PFSK-1 (cell line): Measurements from ENCODE around the gene CAVIN2.

Experiments
- FOXP2 ChIP-seq: optimal IDR thresholded peaks from 2 replicates; pipeline ENCODE3; 2011; ENCODE audit warnings: borderline replicate concordance, control low read depth, inconsistent platforms; ENCODE audit not compliant: insufficient read depth; ENCODE audit errors: extremely low read length, extremely low read depth
- POLR2AphosphoS5 ChIP-seq: IDR thresholded peaks from 2 replicates; pipeline ENCODE4 v1.6.1; 2012; ENCODE audit warnings: low read depth, mild to moderate bottlenecking, control low read depth, low read length, moderate library complexity
- SIN3A ChIP-seq: IDR thresholded peaks from 2 replicates; pipeline ENCODE4 v1.6.1; 2012; ENCODE audit warnings: mild to moderate bottlenecking, low read length, moderate library complexity, borderline replicate concordance; ENCODE audit not compliant: insufficient read depth
- TAF1 ChIP-seq: IDR thresholded peaks from 2 replicates; pipeline ENCODE4 v1.6.1; 2012; ENCODE audit warnings: low read length, control low read depth, borderline replicate concordance; ENCODE audit not compliant: insufficient read depth
- TF ChIP-seq, protein P1 (sequence below), 2 experiments: IDR thresholded peaks; 2 replicates each; pipeline versions ENCODE4 v1.6.1 to v1.8.0; 2011 to 2012; ENCODE audit warnings: low read depth in 2 of 2, low read length in 2 of 2, control low read depth in 1 of 2, inconsistent platforms in 1 of 2, mild to moderate bottlenecking in 1 of 2, moderate library complexity in 1 of 2; ENCODE audit not compliant: insufficient read depth in 1 of 2

Gene CAVIN2

DNA sequence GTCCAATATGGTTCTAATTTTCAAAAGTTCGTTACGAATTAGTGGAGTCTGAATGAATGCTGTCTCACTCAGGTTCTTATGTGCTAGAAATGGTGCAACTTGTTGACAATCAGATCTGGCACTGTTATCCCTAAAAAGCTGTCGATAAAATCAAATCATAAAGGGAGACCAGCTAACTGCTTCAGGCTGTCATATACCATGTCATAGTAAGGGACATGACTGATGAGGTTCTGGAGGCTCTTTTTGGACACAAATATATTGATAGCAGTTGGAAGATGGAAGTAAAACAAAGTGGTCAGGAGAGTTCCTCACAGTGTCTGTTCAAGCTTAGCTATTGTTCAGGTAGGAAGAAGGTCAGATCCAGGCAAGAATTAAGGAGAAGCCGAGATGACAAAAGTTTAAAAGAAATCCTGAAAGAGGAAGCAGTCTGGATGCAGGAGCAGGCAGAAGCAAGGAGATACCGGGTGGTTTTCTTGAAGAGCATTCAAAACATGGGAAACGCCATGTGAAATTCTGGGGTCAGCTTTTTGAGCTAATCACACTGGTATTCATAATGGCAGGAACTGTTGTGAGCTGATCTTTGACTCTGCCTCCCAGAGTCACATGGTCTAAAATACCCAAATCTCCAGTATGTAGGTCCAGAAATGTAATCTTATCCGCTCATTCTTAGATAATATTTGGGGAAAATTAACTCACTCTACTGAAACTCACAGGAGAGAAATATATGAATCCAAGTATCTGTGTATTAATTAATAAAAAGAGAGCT lies 9.4 kb upstream of the CAVIN2 start:
- TF ChIP-seq POLR2AphosphoS5 (no peak), SIN3A (no peak), FOXP2 (no peak), TAF1 (no peak)
- TF ChIP-seq, protein P1, sequence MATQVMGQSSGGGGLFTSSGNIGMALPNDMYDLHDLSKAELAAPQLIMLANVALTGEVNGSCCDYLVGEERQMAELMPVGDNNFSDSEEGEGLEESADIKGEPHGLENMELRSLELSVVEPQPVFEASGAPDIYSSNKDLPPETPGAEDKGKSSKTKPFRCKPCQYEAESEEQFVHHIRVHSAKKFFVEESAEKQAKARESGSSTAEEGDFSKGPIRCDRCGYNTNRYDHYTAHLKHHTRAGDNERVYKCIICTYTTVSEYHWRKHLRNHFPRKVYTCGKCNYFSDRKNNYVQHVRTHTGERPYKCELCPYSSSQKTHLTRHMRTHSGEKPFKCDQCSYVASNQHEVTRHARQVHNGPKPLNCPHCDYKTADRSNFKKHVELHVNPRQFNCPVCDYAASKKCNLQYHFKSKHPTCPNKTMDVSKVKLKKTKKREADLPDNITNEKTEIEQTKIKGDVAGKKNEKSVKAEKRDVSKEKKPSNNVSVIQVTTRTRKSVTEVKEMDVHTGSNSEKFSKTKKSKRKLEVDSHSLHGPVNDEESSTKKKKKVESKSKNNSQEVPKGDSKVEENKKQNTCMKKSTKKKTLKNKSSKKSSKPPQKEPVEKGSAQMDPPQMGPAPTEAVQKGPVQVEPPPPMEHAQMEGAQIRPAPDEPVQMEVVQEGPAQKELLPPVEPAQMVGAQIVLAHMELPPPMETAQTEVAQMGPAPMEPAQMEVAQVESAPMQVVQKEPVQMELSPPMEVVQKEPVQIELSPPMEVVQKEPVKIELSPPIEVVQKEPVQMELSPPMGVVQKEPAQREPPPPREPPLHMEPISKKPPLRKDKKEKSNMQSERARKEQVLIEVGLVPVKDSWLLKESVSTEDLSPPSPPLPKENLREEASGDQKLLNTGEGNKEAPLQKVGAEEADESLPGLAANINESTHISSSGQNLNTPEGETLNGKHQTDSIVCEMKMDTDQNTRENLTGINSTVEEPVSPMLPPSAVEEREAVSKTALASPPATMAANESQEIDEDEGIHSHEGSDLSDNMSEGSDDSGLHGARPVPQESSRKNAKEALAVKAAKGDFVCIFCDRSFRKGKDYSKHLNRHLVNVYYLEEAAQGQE (IDR thresholded peaks at IDR 0.05; ENCODE audit: insufficient read depth in 1 of 2, low read depth in 2 of 2, low read length in 2 of 2): no peak

DNA sequence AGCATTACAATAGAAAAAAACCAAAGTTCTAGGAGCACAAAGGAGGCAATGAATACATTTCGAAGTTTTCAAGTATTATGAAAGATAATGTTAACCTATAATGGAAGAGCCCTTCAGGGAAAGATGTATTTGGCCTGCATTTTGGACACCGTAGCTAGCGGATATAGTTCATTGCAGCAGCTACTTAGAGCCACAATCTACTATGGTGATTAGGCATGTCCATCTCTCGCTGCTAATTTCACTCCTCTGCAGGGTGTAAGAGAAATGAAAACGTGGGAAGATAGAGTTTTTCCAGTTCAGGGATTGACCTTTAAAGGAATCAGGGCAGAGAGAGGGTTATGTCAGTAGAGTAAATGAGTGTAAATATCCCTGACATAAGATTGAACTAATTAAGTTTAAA lies 8.5 kb upstream of the CAVIN2 start:
- TF ChIP-seq TAF1: no peak
- no peak for TF ChIP-seq POLR2AphosphoS5
- TF ChIP-seq FOXP2: no peak
- TF ChIP-seq SIN3A: no peak
- TF ChIP-seq, protein P1 (IDR thresholded peaks at IDR 0.05; ENCODE audit: insufficient read depth in 1 of 2, low read depth in 2 of 2, low read length in 2 of 2): no peak

DNA sequence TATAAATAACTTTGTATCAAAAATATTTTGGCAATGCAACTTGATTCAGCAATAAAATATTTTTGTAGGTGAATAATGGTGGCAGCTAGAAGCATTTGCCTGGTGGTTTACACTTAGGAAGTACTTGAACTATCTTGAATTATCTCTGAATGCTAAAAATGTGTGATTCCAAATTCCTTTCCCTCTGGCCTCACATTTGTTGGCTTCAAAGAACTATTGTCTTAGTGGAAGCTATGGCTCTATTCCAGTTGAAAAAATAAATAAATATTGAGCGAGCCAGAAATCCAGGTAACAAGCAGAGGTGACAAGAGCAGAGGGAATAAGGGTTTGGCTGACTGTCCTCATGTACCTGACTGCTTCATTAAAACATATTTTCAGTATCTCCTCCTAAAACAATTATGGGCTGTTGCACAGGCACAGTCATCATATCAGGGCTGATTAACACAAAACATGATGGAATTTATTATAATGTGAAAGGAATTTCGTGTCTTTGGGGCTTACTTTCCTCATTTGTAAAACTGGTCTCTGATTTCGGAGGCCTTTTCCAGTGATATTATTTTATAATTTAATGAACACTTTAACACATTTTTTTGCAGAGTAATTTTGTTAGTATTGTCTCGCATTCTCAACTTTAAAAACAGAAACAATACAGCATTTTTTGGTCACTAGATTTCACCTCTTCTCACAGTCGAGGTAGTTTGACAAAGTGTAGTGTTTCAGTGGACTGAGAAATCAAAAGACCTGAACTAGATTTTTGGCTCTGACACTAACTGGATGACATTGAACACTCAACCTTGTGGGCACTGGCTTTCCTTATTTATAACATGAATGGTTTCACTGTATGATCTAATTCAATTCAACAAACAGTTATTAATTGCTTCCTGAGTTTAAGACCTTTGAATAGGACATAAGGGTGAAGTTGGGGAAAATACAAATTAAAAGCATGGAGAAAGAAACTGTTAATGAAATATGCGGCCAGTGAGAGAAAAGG lies 7.8 kb upstream of the CAVIN2 start:
- TF ChIP-seq TAF1 (no peak), POLR2AphosphoS5 (no peak), FOXP2 (no peak), SIN3A (no peak)
- TF ChIP-seq, protein P1 (IDR thresholded peaks at IDR 0.05; ENCODE audit: insufficient read depth in 1 of 2, low read depth in 2 of 2, low read length in 2 of 2): no peak

DNA sequence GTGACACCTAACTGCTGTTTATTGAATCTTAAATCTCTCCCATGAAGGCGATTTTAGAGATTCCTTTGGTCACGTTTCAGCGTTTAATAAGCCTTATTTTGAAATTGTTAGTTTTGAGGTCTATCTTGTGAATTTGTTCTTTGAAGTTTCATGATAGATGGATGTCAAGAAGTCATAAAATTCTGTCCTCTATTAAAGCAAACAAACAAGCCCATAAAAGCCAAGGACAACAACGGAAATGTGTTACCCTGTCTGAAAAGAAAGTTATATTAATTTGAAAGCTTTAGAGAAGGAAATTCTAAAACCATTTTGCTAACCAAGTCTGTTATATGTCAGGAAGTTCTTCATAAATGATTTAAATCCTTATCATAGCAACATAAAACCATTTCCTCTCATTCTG lies 7.0 kb upstream of the CAVIN2 start:
- TF ChIP-seq SIN3A (no peak), FOXP2 (no peak), TAF1 (no peak), POLR2AphosphoS5 (no peak)
- TF ChIP-seq, protein P1 (IDR thresholded peaks at IDR 0.05; ENCODE audit: insufficient read depth in 1 of 2, low read depth in 2 of 2, low read length in 2 of 2): no peak
